GM10847 (cell line): ENCODE measurements around the gene TEDC2.

Experiments
- POLR2A ChIP-seq: IDR thresholded peaks from 2 replicates; pipeline ENCODE4 v1.6.1; 2011; ENCODE audit not compliant: insufficient read length; ENCODE audit errors: extremely low read depth

TEDC2 gene

DNA sequence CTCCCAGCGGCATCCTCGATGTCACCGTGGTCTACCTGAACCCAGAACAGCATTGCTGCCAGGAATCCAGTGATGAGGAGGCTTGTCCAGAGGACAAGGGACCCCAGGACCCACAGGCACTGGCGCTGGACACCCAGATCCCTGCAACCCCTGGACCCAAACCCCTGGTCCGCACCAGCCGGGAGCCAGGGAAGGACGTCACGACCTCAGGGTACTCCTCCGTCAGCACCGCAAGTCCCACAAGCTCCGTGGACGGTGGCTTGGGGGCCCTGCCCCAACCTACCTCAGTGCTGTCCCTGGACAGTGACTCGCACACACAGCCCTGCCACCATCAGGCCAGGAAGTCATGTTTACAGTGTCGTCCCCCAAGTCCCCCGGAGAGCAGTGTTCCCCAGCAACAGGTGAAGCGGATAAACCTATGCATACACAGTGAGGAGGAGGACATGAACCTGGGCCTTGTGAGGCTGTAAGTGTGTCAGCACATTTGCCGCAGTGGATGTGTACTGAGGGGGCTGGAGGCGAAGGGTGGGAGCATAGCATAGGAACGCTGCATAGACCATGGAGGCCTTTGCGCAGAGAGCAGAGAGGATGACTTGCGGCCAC lies 3.3 kb upstream of the TEDC2 start:
- no peak for TF ChIP-seq POLR2A

DNA sequence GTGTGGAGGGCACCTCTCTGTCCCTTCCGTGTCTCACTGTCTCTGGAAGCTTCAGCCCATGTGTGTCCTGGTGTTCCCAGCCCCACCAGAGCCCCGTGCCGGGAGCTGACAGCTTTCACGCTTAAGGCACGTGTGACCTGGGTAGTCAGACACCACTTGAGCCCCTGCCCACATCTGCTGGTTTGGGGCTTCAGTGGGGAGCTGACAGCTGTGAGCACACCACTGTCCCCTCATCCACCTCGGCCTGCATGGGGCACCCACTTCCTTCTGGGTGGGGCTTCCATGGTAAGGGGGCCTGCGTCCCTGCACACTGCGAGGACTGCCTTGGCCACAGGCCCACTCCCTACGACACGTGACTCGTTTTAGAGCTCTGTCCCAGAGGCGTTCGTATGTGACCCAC lies 2.6 kb upstream of the TEDC2 start:
- no peak for TF ChIP-seq POLR2A

DNA sequence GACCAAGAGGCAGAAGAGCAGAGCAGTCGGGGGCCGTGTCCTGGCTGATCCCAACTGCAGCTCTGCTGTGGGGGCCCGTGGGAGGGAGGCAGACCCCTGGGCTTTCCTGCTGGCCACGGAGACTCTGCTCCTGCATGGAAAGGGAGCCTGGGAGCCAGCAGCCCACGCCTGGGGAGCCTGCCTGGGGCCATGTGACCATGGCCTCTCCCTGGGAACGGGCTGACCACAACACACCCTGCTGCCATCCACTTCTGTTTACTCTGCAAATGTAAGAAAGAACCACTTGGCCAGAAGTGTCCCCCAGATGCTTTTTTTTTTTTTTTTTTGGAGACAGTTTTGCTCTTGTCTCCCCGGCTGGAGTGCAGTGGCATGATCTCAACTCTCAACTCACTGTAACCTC lies 2.0 kb upstream of the TEDC2 start:
- TF ChIP-seq POLR2A = no peak

DNA sequence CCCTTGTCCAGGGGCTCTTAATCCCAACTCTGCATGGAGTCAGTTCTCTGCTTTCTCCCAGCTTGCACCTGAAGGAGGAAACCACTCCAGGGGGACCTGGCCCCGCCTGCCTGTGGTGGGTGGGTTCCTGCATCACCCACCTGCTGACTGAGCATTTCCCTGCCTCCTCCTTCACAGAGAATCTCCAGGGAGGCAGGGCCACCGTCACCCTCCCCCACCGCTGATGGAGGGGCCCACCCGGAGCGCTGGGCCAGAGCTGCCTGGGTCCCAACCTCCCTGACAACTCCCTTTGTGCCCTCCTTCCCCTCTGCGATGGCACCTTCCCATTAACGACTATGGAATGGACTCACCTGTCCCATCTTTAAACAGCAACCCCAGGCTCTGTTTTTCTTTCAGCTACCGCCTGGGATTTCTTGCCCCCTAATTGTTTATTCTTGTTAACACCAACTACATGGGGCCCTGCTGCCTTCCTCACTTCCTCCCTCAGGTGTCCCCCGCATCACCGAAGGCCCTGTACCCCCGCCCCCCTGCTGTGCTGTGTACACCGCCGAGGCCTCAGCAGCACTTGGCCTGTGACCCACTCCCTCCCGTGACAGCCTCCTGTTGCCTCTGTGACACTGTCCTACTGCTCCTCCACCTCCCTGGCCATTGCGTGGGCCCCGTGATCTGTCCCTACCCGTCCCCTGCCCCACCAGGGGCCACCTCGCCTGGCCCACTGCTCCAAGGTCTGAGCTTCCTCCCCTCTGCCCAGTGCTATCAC lies 842 bp upstream of the TEDC2 start:
- no peak for TF ChIP-seq POLR2A

DNA sequence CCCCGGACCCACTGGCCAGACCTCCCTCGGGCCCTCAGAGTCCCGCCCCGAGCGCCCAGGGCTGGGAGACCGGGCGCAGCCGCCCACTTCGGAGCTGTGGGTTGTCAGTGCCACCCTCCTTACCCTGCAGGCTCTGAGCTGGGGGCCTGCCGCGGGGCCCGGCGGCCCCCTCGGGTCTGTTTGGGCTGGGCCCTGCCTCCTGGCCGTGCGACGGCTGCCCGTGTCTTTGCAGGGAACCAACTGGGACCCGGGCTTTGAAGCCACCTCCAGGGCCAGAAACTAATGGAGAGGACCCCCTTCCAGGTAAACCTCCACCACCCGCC lies 443 bp downstream of the TEDC2 start:
- TF ChIP-seq POLR2A = no peak

DNA sequence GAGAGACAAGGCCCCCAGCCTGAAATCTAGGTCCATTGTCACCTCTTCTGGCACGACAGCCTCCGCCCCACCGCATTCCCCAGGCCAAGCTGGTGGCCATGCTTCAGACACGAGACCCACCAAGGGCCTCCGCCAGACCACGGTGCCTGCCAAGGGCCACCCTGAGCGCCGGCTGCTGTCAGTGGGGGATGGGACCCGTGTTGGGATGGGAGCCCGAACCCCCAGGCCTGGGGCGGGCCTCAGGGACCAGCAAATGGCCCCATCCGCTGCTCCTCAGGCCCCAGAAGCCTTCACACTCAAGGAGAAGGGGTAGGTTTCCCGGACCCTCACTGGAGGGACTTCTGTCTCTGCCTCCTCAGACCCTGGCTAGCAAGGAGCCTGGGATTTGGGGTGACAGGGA lies 1.0 kb downstream of the TEDC2 start:
- no peak for TF ChIP-seq POLR2A

DNA sequence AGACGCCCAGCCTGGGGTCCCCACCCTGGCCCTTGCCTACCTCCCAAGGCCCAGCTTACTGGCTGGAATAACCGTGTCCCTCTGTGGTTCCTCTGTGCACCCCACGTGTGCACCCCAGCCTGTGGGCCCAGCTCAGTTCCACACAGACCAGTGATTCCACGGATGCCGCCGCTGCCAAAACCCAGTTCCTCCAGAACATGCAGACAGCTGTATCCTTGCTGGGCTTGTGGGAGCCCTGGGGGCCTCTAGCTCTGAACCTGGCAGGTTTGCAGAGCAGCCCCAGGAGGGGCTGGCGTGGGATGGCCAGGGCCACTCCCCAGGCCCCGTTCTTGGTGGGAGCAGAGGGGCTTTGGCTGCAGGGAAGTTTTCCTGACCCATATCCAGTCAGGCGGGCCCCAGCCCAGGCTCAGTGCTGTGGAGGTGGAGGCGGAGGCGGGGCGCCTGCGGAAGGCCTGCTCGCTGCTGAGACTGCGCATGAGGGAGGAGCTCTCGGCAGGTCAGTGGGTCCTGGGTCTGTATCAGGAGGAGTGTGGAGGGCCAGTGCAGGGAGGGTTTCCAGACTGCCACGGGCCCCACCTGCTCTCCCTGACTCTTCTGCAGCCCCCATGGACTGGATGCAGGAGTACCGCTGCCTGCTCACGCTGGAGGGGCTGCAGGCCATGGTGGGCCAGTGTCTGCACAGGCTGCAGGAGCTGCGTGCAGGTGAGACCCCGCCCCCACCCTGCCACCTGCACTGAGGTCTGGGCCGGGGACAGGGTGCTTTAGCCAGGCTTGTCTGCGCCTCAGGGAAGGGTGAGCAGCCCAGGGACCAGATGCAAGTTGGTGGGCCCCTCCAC lies 2.3 kb downstream of the TEDC2 start:
- no peak for TF ChIP-seq POLR2A

DNA sequence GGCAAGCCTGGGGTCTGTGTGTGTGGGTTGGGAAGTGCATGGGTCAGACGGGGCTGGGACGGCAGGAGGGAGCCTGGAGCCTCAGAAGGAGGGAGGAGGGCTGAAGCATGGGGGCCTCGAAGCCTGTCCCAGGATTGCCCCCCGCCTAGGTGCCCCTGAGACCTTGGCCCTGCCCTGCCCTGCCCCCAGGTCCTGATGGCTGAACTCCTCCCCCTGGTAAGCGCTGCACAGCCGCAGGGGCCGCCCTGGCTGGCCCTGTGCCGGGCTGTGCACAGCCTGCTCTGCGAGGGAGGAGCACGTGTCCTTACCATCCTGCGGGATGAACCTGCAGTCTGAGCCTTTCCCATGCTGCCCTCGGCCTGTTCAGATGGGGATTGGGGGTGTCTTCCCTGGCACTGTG lies 4.4 kb downstream of the TEDC2 start:
- TF ChIP-seq POLR2A = no peak

DNA sequence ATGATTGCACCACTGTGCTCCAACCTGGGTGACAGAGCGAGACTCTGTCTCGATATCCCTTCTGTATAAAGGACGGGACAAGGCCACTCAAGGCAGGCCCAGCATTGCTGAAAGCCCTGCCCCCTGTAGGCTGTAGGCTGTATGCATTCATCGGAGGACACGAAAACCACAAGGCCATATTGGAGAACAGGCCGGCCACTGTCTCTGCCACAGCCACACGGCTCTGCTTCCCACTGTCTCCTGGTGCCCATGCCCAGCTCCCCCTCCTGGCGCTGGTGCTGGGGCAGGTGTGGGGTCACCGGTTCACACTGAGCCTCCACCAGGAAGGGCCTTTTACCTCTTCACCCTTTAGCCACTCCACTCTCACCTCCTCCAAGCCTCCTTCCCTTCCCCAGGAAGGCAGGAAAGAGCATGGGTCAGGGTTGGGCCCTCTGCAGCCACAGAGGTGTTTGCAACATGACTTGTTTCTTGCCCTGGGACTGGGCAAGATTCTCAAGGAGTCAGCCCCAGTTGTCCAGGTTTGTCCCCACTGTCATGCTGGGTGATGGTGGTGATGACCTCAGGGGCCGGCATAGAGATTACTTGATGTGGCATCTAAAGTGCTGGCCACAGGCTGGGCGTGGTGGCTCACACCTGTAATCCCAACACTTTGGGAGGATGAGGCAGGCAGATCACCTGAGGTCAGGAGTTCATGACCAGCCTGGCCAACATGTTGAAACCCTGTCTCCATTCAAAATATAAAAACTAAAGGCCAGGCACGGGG lies 5.9 kb downstream of the TEDC2 start:
- no peak for TF ChIP-seq POLR2A

DNA sequence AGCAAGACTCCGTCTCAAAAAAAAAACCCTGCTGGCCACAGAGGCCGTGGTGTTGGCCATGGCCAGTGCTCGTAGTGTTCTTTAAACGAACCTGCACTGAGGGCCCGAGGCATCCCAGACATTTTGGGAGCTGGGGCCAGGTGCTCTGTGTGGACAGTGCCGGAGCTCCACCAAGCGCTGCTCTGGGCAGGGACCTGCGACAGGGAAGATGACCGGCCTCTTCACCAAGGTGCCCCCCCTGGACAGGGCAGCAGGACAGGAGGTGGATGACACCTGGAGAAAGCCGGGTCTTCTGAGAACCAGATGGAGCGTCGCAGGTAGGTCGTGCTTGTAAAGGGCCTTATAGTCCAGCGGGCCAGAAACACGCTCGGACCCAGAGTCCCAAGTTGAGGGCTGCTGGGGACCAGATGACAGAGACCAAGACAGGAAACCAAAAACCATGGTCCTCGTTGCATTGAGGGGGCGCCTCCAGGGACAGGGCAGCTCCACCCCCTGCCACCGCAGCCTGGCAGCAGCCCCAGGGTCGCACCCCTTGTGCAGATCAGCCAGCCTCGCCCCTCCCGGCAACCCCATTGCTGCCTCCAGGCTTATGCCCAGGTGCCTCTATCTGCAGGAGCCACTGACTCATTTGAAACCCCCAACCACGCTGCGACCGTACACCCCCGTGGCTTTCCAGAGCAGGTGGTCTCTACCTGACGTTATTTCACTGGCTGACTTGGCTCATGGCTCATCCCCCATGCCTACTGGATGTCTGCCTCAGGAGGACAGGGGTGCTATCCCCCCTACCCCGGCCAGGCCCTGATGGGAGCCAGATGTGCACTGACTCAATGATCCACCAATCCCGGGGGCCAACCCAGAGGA lies 7.0 kb downstream of the TEDC2 start:
- no peak for TF ChIP-seq POLR2A

DNA sequence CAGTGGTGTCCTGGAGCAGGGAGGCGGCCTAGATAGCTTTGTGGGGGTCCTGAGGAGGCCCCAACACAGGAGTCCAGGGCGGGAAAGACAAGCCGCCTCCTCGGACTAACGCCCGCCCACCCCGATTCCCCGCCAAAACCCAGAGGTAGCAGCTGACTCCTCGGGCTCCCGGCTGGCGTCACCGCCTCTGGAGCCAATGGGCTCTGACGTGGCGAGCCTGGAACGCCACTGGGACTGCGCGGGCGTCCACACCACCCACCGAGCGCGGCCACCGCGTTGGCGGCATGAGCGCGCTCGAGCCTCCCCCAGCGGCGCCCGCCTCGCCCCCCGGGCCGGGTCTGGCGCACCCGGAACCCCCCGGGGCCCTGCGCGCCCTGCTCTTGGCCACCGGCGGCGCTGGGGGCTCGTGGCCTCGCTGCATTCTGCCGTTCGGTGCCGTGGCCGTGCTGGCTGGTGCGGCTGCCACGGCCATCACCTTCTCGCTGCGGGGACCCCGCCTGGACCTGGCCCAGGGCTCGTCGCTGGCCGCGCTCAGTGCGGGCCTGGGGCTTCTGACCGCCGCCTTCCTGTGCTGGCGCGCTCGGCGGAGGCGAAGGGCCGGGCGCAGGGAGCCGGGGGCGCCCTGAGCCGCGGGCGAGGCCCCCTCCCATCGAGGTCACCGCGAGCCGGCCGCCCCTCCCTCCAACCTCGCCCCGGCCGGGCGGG lies 7.8 kb downstream of the TEDC2 start:
- peak; percentile 37 for TF ChIP-seq POLR2A

DNA sequence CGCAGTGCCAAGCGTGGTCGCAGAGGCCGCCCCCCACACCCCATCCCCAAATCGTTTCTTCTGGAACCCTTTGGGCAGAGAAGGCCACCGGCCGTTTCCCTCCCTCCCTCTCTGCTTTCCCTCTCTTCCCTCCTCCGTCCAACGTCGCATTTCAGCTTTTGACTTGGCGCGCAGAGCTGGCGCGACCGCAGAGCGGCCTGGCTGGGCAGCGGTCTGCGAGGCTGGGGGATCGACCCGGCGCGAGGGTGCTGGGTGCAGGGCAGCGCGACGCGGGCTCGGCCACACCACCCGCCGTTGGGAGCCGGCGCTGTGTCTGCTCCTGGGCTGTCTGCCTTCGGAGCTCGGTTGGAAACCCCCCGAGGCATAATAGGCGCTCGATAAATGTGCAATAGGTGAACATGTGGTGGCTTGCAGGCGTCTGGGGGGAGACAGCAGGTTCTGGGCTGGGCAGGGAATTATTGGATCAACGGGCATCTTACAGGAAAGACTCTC lies 8.4 kb downstream of the TEDC2 start:
- TF ChIP-seq POLR2A = no peak

DNA sequence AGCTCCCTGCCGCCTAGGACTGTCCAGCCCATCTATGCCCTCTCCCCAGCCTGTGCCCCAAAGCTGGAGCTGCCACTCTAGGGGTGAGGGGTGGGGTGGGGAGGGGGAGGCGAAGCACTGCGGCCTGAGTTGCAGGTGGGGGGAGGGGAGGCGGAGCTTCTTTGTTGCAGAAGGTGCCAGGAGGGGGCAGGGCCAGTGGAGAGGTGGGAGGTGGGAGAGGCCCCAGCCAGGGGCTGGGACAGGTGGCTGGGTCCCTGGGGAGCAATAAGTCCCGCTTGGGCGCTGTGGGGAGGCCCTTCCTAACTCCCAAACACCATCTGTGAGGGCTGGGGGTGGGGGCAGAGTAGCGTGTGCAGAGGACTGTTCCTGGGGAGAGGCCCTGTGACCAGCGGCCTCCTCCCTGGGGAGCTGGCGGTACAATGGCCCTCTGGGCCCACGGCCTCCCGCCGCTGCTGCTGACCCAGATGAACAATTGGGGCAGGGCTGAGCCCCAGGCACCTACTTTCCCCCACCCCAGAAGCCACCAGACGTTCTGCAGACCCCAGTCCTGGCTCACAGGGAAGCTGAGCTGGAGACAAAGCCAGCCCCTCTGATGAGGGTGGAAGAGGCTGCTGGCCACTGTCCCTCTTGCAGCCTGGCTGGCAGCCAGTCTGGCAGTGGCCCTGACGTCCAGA lies 9.0 kb downstream of the TEDC2 start:
- TF ChIP-seq POLR2A = no peak
